Activated CD4-positive, alpha-beta T cell treated with anti-CD3 and anti-CD28 coated beads for 36 hours (primary cell): ENCODE measurements around the gene OVCH2. TPM values are rescaled to one million over a fixed set of nuclear protein-coding genes. Genes with fewer than 3 reads are reported as not detected.

Experiments
- ATAC-seq: fragments of 200-7000 bp; cut with Tn5 transposase; one replicate; pipeline ENCODE4 v1.10.0; 2021; ENCODE audit warnings: mild to moderate bottlenecking, moderate library complexity
- CTCF ChIA-PET: fragments of 350-600 bp; sonication (Branson Sonifier 250); formaldehyde crosslinking; loops from one replicate; lab custom pipeline; 2021; ENCODE audit warnings: antibody characterized with exemption; lab: Charles Lee
- POLR2A ChIA-PET: fragments of 350-600 bp; sonication (Branson Sonifier 250); formaldehyde crosslinking; loops from one replicate; lab custom pipeline; 2021; ENCODE audit warnings: antibody characterized with exemption, inconsistent platforms; lab: Charles Lee
- DNase-seq: peaks from one replicate; pipeline ENCODE4 v3.0.0-alpha.2; 2020
- H3K27ac Mint-ChIP-seq: one replicate; pipeline ENCODE4 v1.8.0; 2021; ENCODE audit warnings: mixed read lengths
- H3K27me3 Mint-ChIP-seq: one replicate; pipeline ENCODE4 v1.8.0; 2021; ENCODE audit warnings: mixed read lengths
- H3K36me3 Mint-ChIP-seq: one replicate; pipeline ENCODE4 v1.8.0; 2021; ENCODE audit warnings: low read depth, mixed read lengths
- H3K4me1 Mint-ChIP-seq: one replicate; pipeline ENCODE4 v1.8.0; 2021; ENCODE audit warnings: mixed read lengths
- H3K4me3 Mint-ChIP-seq: one replicate; pipeline ENCODE4 v1.8.0; 2021; ENCODE audit warnings: mild to moderate bottlenecking, moderate library complexity, mixed read lengths
- H3K9me3 Mint-ChIP-seq: one replicate; pipeline ENCODE4 v1.8.0; 2021; ENCODE audit warnings: low read depth, mixed read lengths
- intact Hi-C, 2 experiments: fragments of 100-400 bp; cut with DNase I in 1 of 2; cut with micrococcal nuclease in 1 of 2; formaldehyde crosslinking; loops; one replicate each; pipeline versions ENCODE4 v1.14.2 to v1.15.1; 2022 to 2024; cut with DNase I, micrococcal nuclease
- total RNA-seq, 2 experiments: library from RNA; stranded (reverse); gene quantifications; one replicate each; pipeline ENCODE4 v1.2.3, GENCODE V29; 2021

Gene OVCH2
- total RNA-seq, 2 experiments from 2014 or later, result not detected

GRCh38 chr11:7656704-7657103 lies 49.6 kb downstream of the OVCH2 start:
- CTCF ChIA-PET, result interaction anchor here (0.5 to 1.8 kb wide), 5 partner anchors 9 to 215 kb away, joined by 3 to 4 read pairs (median 3); no protein-coding TSS in a partner anchor
- H3K9me3 Mint-ChIP-seq, result no peaks in the 10 kb centered on the region
- DNase-seq (no peak), ATAC-seq (no peak)
- peaks cover 10% of the 10 kb centered on the region for H3K36me3 Mint-ChIP-seq
- POLR2A ChIA-PET, result no interaction called here
- no peaks in the 10 kb centered on the region for H3K4me1 Mint-ChIP-seq
- H3K4me3 Mint-ChIP-seq, result no peak overlapping the region
- no peak overlapping the region for H3K27ac Mint-ChIP-seq
- intact Hi-C loops, result no loop called here
- no peaks in the 10 kb centered on the region for H3K27me3 Mint-ChIP-seq

DNA sequence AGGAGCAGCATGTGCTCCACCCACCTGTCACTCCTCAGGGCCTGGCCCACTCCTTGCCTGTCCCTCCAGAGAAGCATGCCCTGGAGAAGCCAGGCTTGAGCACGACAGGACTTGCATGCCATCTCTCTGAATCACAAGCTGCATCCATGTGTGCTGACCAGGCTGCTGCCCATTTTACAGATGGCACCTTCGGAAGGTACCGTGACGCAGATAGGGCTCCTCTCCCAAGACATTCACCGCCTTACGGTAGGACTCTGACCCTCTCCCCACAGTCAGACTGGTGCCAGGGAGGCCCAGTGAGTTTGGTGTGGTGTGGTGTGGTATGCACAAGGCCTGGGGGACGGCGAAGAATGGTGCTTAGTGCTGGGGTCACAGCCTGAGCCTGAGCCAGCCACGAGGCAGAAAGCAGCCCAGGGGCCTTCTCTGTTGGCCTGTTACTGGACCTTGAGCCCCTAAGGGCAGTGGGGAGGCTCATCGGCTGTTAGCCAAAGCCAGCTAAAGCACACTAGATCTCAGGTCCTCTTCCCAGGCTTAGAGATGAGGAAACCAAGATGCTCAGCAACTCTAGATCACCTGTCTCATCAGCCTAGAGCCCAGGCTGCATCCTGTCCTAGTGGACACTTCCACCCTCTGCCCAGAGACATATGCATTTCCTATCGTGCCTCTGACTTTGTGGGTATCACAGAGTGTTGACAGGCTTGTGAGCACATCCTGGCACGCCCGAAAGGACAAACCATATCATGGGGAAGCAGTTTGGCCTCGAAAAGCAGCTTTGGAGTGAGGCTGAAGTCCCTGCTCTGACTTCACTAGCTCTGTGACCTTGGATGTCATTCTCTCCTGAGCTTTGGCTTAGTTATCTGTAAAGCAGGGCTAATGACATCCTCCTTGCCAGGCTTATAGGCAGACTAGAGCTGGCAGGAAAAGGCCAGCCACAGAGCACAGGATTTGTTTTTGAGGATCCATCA lies 50.7 kb downstream of the OVCH2 start:
- POLR2A ChIA-PET, result no interaction called here

DNA sequence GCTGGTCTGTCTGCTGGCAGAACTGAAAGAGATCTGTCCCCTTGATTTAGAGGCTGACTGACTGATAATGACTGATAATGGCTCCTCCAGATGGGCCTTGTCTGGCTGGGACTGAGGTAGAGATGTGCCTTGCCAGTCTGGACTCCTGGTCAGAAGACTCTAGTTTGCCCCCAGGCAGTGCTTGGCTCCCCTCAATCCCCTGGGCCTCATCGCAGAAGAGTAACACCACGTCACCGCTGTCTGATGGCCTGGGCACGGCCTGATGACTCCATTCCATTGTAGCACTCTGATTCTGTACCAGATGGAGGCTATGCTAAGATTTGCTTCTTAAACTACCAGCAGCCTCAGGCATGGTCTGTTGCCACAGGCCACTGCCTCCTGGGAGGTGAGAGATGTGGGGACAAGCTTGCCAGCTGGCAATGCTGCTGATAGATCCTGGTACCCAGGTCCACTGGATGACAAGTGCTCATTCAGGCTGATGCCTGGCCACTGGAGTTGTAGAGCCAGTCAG lies 52.0 kb downstream of the OVCH2 start:
- Mint-ChIP-seq H3K4me1 (no peaks in the 10 kb centered on the region), H3K27me3 (no peaks in the 10 kb centered on the region), H3K27ac (no peak overlapping the region), H3K36me3 (peaks cover 12% of the 10 kb centered on the region), H3K4me3 (no peak overlapping the region), H3K9me3 (no peaks in the 10 kb centered on the region)
- POLR2A ChIA-PET, result no interaction called here
- no peak for DNase-seq
- CTCF ChIA-PET, result no interaction called here
- no peak for ATAC-seq
- intact Hi-C loops, result no loop called here

More for the DNA sequence above, 50.7 kb downstream of the OVCH2 start:
- Mint-ChIP-seq H3K4me1 (no peaks in the 10 kb centered on the region), H3K36me3 (peaks cover 10% of the 10 kb centered on the region), H3K9me3 (no peaks in the 10 kb centered on the region), H3K27me3 (no peaks in the 10 kb centered on the region), H3K4me3 (no peak overlapping the region), H3K27ac (no peak overlapping the region)
- DNase-seq (no peak), ATAC-seq (no peak)
- intact Hi-C loops, result no loop called here
- CTCF ChIA-PET, result interaction anchor here (1.8 kb wide), 1 partner anchor 10 kb away, joined by 4 read pairs; no protein-coding TSS in a partner anchor

- Mint-ChIP-seq H3K9me3 (no peaks in the 10 kb centered on the region), H3K4me3 (no peak overlapping the region), H3K27ac (no peak overlapping the region), H3K4me1 (no peaks in the 10 kb centered on the region), H3K36me3 (peaks cover 5% of the 10 kb centered on the region), H3K27me3 (no peaks in the 10 kb centered on the region)
- no peak for DNase-seq
- CTCF ChIA-PET, result no interaction called here
- POLR2A ChIA-PET, result no interaction called here
- no peak for ATAC-seq
- intact Hi-C loops, result no loop called here
These were observed 54.6 kb downstream of the OVCH2 start for GRCh38 chr11:7651700-7652099.

DNA sequence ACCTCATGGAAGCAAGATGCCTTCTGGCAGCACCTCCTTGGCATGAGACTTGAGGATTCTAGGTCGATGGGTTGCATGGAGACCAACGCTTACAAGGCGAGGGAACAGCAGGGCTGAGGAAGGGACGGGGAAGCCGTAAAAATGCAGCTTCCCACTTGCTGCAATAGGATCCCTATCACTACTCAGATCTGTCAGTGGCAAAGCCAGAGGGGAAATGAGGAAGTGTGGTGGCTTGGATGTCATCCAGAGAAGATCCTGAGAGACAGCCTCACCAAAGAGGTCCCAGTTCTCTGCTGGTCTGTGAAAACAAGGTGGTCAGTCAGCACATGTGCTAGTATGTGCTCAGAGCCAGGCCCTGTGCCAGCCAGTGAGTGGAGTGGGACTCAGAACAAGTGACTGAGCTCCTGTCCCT lies 55.1 kb downstream of the OVCH2 start:
- DNase-seq (no peak), ATAC-seq (no peak)
- Mint-ChIP-seq H3K4me1 (no peaks in the 10 kb centered on the region), H3K36me3 (peaks cover 3% of the 10 kb centered on the region), H3K27me3 (no peaks in the 10 kb centered on the region), H3K9me3 (no peaks in the 10 kb centered on the region), H3K4me3 (no peak overlapping the region), H3K27ac (no peak overlapping the region)
- ChIA-PET CTCF (no interaction called here), POLR2A (no interaction called here)
- intact Hi-C loops, result no loop called here

DNA sequence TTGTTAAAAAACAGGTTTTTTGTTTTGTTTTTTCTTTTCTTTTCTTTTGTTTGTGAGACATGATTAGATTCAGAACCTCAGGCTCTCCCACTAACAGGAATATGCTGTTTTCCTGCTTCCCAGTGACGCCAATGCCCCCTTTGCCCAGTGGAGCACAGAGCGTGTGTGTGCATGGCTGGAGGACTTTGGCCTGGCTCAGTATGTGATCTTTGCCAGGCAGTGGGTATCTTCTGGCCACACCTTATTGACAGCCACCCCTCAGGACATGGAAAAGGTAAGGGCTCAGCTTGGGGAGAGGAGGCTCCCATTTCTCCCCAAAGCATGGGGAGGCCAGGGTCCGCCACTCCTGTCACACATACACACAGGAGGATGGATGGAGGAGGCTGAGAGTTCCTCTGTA lies 58.0 kb downstream of the OVCH2 start:
- no peak overlapping the region for H3K4me3 Mint-ChIP-seq
- no peaks in the 10 kb centered on the region for H3K27me3 Mint-ChIP-seq
- DNase-seq, result no peak
- intact Hi-C loops, result no loop called here
- H3K4me1 Mint-ChIP-seq, result no peaks in the 10 kb centered on the region
- no peak for ATAC-seq
- H3K9me3 Mint-ChIP-seq, result no peaks in the 10 kb centered on the region
- ChIA-PET CTCF (no interaction called here), POLR2A (no interaction called here)
- H3K36me3 Mint-ChIP-seq, result peaks cover 6% of the 10 kb centered on the region
- no peak overlapping the region for H3K27ac Mint-ChIP-seq

DNA sequence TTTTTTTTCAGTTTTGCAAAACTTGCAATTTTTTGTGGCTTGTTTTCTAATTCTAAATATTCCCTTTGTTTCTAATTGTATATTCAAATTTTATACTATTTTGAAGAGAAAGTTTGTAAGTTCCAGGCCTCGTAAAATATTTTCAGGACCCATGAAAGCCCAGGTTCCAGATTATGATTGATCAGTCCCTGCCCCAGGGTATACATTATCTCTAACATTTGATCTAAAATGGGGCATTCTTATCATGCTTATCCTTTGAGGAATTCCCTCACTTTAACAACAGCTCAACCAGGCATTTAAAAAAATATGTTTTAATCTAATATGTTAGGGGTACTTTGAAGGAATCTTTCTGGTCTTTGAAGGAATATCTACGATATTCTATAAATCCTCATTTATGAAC lies 59.4 kb downstream of the OVCH2 start:
- no peak overlapping the region for H3K27ac Mint-ChIP-seq
- ChIA-PET CTCF (interaction anchor here (0.8 to 1.3 kb wide), 2 partner anchors 10 to 41 kb away, joined by 3 read pairs; no protein-coding TSS in a partner anchor), POLR2A (no interaction called here)
- no peak for DNase-seq
- no peak for ATAC-seq
- no peaks in the 10 kb centered on the region for H3K4me1 Mint-ChIP-seq
- no peak overlapping the region for H3K4me3 Mint-ChIP-seq
- peaks cover 6% of the 10 kb centered on the region for H3K36me3 Mint-ChIP-seq
- intact Hi-C loops, result no loop called here
- H3K9me3 Mint-ChIP-seq, result no peaks in the 10 kb centered on the region
- H3K27me3 Mint-ChIP-seq, result no peaks in the 10 kb centered on the region

DNA sequence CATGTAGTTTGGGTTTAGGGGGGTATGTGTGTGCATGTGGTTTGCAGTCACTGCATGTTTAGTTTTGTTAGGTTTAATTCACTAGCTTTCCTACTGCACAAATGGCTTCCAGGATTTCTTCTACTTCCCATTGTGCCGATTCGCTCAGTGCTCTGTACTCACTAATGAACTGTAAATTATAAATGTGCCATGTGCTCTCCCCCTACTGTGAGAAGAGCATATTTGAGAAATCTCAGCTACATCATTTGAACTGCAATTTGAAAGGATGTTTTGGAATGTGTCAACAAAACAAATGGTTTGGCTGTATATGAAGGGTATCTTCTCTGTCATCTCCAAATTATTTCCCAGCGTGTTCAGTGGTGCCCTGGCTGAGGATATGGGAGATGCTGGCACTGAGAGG lies 61.1 kb downstream of the OVCH2 start:
- no peaks in the 10 kb centered on the region for H3K9me3 Mint-ChIP-seq
- ATAC-seq (no peak), DNase-seq (no peak)
- no peaks in the 10 kb centered on the region for H3K27me3 Mint-ChIP-seq
- ChIA-PET CTCF (no interaction called here), POLR2A (no interaction called here)
- no peaks in the 10 kb centered on the region for H3K4me1 Mint-ChIP-seq
- intact Hi-C loops, result no loop called here
- no peak overlapping the region for H3K27ac Mint-ChIP-seq
- H3K4me3 Mint-ChIP-seq, result no peak overlapping the region
- peaks cover 15% of the 10 kb centered on the region for H3K36me3 Mint-ChIP-seq

- CTCF ChIA-PET, result interaction anchor here (0.9 to 1.1 kb wide), 2 partner anchors 39 to 51 kb away, joined by 3 to 4 read pairs; no protein-coding TSS in a partner anchor
- Mint-ChIP-seq H3K36me3 (peaks cover 14% of the 10 kb centered on the region), H3K27ac (no peak overlapping the region)
These were observed 63.0 kb downstream of the OVCH2 start for GRCh38 chr11:7643314-7643713.

DNA sequence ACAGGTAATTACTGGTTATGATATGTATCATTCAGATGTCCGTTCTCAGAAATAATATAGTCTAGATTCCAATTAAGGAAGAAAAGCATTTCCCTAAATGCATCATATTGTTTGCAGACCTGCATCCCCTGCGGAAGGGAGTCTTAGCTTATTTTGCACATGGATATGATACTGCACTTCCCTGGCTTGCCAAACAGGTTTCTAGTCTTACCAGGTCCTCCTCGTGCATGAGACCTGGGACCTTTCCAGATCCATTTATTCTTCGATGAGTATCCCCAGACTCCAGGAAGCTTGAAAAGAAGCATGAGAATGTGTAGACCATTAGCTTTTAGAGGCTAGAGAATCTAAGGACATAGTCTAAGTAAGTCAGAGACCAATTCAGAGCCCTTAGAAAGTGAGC lies 63.5 kb downstream of the OVCH2 start:
- no peak overlapping the region for H3K27ac Mint-ChIP-seq

More at GRCh38 chr11:7643314-7643713, 63.0 kb downstream of the OVCH2 start:
- POLR2A ChIA-PET, result no interaction called here
- H3K4me3 Mint-ChIP-seq, result no peak overlapping the region
- no peaks in the 10 kb centered on the region for H3K27me3 Mint-ChIP-seq
- intact Hi-C loops, result no loop called here
- ATAC-seq (no peak), DNase-seq (no peak)
- H3K9me3 Mint-ChIP-seq, result no peaks in the 10 kb centered on the region
- no peaks in the 10 kb centered on the region for H3K4me1 Mint-ChIP-seq

GRCh38 chr11:7640816-7641215 lies 65.5 kb downstream of the OVCH2 start:
- ATAC-seq, result no peak
- no peak for DNase-seq
- no peak overlapping the region for H3K27ac Mint-ChIP-seq
- intact Hi-C loops, result no loop called here
- ChIA-PET POLR2A (no interaction called here), CTCF (no interaction called here)
- no peaks in the 10 kb centered on the region for H3K4me1 Mint-ChIP-seq
- no peak overlapping the region for H3K4me3 Mint-ChIP-seq
- H3K27me3 Mint-ChIP-seq, result no peaks in the 10 kb centered on the region
- peaks cover 17% of the 10 kb centered on the region for H3K36me3 Mint-ChIP-seq
- H3K9me3 Mint-ChIP-seq, result no peaks in the 10 kb centered on the region

More for the DNA sequence above, 63.5 kb downstream of the OVCH2 start:
- CTCF ChIA-PET, result interaction anchor here (0.9 kb wide), 1 partner anchor 39 kb away, joined by 3 read pairs; no protein-coding TSS in a partner anchor
- H3K4me1 Mint-ChIP-seq, result no peaks in the 10 kb centered on the region
- H3K27me3 Mint-ChIP-seq, result no peaks in the 10 kb centered on the region
- H3K9me3 Mint-ChIP-seq, result no peaks in the 10 kb centered on the region
- peaks cover 14% of the 10 kb centered on the region for H3K36me3 Mint-ChIP-seq
- no peak for ATAC-seq
- intact Hi-C loops, result no loop called here
- no peak overlapping the region for H3K4me3 Mint-ChIP-seq
- POLR2A ChIA-PET, result no interaction called here
- DNase-seq, result no peak

- Mint-ChIP-seq H3K36me3 (peaks cover 17% of the 10 kb centered on the region), H3K9me3 (no peaks in the 10 kb centered on the region), H3K4me3 (no peak overlapping the region), H3K4me1 (no peaks in the 10 kb centered on the region), H3K27me3 (no peaks in the 10 kb centered on the region), H3K27ac (no peak overlapping the region)
- POLR2A ChIA-PET, result no interaction called here
- intact Hi-C loops, result no loop called here
- DNase-seq, result no peak
- no peak for ATAC-seq
- CTCF ChIA-PET, result interaction anchor here (0.6 kb wide), 1 partner anchor 55 kb away, joined by 3 read pairs; no protein-coding TSS in a partner anchor
These were observed 66.6 kb downstream of the OVCH2 start for GRCh38 chr11:7639643-7640025.
